GM21515 (cell line): ENCODE data around the gene CTNND2.

ENCODE experiments used
- ATAC-seq: cut with Tn5 transposase; IDR thresholded peaks from one replicate; pipeline ENCODE4 v1.9.1; 2021; ENCODE audit not compliant: unreplicated experiment

CTNND2 gene

DNA sequence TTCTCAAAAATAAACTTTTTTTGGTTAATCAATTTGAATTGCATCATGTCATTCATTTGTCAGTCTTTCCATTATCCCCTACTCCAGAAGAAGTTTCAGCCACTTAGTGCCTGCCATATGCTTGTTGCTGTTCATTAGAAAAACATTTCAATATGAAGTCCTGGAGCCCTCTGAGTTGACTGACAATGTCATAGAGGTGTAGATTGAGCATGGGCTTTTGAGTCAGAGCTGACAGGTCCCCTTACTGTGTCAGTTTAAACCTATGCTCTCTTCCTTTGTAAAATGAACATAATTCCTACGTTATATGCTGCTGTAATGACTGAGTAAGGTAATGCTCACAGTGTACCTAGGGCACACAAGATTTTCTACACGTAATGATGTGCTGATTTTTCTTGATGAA, 114.0 kb downstream of the CTNND2 start:
- no peak for ATAC-seq

- ATAC-seq = no peak
These were observed 118.4 kb downstream of the CTNND2 start for GRCh38 chr5:11785771-11786352.

- ATAC-seq = no peak
These were observed 123.5 kb downstream of the CTNND2 start for GRCh38 chr5:11780641-11781345.

DNA sequence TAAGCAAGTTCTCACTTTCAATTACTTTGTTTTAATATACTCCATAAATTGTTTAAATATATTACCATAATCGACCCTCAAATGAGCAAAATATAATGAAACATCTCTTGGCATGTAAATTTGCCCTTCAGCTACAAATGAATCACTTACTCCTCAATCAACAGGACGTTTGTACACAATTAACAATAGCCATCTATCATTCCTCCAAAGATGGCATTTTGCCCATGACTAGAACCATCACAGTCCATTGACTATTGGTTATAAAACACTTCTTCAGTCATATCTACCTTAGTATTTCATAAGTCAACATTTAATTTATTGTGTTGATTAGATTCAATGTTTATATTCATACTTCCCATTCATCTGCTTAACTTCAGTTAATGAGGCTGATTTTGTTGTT, 127.2 kb downstream of the CTNND2 start:
- ATAC-seq = no peak

GRCh38 chr5:11770310-11770709, 133.9 kb downstream of the CTNND2 start:
- no peak for ATAC-seq

DNA sequence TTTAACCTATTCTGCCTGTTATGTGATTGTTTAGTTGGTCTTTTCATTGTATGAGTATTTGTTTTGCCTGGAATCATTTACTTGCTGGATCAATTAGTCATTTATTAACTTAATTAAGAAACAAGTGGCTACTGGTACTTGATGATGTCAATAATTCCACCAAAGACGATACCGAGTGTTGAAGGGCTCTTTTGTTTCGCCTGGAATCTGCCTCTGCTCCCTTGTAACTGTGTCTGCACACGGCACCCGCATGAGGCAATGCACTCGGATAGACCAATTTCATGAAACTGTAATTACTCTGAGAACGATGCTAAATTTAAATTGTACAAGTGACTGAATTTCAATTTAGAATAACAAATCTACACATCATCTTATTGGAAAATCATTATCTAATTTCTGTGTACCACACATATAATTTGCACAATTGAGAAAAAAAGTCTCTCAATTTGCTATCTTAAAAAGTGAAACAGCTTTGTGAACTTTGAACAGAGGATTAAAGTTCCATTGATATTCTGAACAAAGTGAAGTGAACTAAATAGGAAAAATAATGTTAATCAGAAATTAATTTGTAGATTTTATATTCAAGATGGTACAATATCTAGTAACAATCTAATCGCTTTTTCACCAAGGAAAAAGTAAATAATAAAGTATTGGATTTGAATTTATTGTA, 143.2 kb downstream of the CTNND2 start:
- no peak for ATAC-seq

DNA sequence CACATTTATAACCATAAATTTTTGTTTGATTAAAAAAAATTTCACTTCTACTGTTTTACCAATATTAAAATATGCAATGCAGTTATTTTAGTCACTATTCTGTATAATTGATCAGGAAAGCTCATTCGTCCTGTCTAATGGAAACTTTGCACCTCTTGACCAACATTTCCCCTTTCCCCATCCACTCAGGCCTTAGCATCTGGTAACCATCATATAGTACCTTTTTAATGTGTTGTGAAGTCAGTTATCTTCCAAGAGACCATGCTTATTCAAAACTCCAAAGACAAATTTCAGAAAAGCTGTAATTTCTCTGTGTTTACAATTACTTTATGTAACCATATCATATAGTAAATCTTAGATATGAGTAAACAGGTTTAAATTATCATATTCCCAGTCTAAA, 145.9 kb downstream of the CTNND2 start:
- no peak for ATAC-seq

DNA sequence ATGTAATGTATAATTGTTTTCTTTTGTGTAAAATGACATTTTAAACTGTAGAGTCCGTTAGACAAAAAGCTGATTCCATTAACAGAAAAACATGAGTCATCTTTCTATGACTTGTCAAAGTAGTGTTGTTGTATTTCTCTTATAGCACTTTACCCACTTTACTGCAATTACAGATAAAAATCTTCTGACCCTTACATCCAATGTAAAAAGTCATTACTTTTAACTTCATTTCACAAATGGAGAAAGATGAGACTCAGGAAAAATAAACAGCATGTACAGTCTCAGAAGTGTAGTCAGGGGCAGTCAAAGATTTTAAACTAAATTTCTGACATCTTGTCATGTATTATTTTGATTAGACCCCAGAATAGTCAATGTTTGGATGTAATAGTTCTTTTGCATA, 146.6 kb downstream of the CTNND2 start:
- no peak for ATAC-seq

- ATAC-seq = no peak
These were observed 167.2 kb downstream of the CTNND2 start for GRCh38 chr5:11737010-11737409.

DNA sequence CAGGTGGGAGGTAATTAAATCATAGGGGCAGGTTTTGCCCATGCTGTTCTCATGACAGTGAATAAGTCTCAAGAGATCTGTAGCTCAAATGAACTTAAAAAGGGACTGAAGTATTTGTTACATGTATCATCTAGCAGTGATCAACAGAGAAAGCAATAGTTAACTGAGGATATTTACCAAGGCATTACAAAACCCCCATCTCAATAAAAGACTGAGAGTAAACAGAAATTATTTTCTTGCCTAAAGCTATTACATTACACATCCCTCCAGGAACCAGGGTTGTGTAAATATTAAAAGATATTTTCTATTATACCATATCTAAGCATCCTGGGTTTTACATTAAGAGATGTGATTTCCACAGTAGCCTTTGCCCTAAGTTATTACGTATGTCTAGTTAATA, 169.9 kb downstream of the CTNND2 start:
- no peak for ATAC-seq

DNA sequence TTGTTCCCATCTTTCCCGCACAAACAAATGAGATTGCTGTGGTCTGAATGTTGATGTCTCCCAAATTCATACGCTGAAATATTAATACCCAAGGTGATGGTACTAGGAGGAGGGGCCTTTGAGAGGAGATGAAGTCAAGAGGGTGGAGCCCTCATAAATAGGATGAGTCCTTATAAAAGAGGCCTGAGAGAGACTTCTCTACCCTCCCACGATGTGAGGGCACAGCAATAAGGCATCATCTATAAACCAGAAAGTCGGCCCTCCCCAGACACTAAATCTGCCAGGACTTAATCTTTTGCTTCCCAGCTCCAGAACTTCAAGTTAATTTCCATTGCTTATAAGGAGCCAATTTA, 170.4 kb downstream of the CTNND2 start:
- no peak for ATAC-seq

DNA sequence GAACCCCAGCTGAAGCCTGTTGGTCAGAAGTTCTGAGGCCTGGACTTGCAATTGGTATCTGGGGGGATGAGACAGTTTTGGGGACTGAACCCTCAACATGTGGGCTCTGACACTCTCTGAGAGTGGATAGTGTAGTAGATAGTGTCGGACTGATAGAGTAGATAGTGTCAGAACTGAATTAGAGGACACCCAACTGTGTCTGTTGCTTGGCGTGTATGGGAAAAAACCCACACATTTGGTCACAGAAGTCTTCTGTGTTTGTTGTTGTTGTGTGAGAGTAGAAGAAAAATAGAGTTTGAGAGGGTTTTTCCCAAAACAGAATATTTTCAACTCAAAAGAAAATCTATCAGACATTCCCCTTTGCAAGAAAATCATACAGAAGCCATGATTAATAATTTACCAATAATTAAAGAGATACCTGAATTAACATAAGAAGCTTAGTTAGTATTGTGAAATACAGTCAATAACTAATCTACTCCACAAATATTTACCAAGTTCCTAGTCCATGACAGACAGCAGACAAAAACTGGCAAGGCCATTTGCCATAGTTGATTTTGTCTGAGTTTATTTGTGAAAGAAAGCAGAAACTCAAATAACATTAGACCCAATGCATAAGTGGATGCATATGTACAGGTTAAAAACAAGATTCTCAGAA, 170.9 kb downstream of the CTNND2 start:
- ATAC-seq = no peak

GRCh38 chr5:11724940-11725339, 179.3 kb downstream of the CTNND2 start:
- no peak for ATAC-seq

DNA sequence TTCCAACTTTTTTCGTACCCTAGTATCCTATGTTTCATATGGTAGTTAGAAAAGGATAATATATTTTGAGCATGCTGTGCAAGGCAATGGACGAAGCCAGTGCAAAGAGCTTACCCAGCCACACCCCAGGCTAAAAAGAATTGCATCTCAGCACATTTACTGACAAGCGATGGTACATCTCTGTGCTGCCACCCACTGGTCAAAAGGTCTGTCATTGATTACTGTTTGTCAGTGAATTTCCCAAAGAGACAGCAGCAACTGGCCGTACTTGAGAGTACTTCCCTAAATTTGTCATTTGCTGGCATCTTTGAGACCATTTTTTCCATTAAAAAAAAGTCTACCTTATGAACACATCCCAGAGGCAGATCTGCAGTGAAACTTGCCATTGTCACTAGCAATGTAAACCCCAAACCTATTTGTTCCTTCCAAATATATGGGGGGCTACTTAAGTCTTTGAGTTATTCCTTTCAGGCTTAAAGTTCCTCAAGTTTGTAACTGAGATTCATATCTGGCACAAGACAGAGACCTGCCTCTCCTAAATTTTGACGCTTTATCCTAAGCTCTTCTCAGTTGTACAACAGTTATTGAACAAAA, 184.3 kb downstream of the CTNND2 start:
- ATAC-seq = no peak

GRCh38 chr5:11715461-11716196, 188.6 kb downstream of the CTNND2 start:
- no peak for ATAC-seq

GRCh38 chr5:11711932-11712331, 192.3 kb downstream of the CTNND2 start:
- no peak for ATAC-seq

- ATAC-seq = no peak
These were observed 195.2 kb downstream of the CTNND2 start for GRCh38 chr5:11709021-11709420.

- no peak for ATAC-seq
These were observed 199.3 kb downstream of the CTNND2 start for GRCh38 chr5:11704916-11705315.

DNA sequence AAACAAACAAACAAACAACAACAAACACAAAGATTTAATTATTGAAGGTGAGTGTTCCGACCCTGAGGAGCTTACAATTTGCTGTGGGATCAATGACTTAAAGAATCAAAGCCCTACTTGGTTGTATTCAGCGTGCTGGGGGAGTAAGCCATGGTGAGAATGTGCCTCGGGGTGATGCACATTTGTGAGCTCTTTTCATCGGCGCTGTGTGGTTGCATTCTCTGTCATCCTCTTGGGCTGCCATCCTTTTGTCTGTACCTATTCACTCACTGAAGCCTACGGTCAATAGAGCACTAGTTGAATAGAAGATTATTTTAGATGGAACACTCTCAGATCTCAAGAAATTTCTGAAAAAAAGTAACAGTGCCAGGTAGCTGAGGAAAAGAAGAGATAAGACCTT, 203.9 kb downstream of the CTNND2 start:
- no peak for ATAC-seq

DNA sequence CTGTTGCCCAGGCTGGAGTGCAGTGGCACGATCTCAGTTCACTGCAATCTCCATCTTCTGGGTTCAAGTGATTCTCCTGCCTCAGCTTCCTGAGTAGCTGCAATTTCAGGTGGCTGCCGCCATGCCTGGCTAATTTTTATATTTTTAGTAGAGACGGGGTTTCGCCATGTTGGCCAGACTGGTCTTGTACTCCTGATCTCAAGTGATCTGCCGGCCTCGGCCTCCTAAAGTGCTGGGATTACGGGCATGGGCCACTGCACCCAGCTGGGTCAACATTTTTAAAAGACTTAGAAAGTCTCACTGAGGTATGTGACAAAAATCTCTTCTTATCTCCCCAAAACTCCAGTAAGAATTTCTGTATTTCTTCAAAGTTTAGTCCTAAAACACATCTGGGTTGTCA, 211.6 kb downstream of the CTNND2 start:
- ATAC-seq = no peak

- no peak for ATAC-seq
These were observed 216.7 kb downstream of the CTNND2 start for GRCh38 chr5:11687498-11687897.
